GM21529 (cell line): ENCODE data around the gene CACNA1B.

Source experiments
- ATAC-seq: cut with Tn5 transposase; IDR thresholded peaks from one replicate; pipeline ENCODE4 v1.9.1; 2021; ENCODE audit not compliant: unreplicated experiment

Gene CACNA1B

GRCh38 chr9:138049779-138050471, 172.3 kb downstream of the CACNA1B start:
- ATAC-seq = no peak

GRCh38 chr9:138050472-138051330, 173.1 kb downstream of the CACNA1B start:
- ATAC-seq = no peak

- no peak for ATAC-seq
Measured at GRCh38 chr9:138051586-138052321, 174.2 kb downstream of the CACNA1B start.

- ATAC-seq = no peak
Measured at GRCh38 chr9:138052322-138052615, 174.7 kb downstream of the CACNA1B start.

GRCh38 chr9:138052635-138053320, 175.2 kb downstream of the CACNA1B start:
- ATAC-seq = no peak

- no peak for ATAC-seq
Measured at GRCh38 chr9:138053321-138053868, 175.8 kb downstream of the CACNA1B start.

- no peak for ATAC-seq
Measured at GRCh38 chr9:138053996-138054752, 176.6 kb downstream of the CACNA1B start.

GRCh38 chr9:138057726-138058125, 180.1 kb downstream of the CACNA1B start:
- no peak for ATAC-seq

- no peak for ATAC-seq
Measured at GRCh38 chr9:138058181-138058580, 180.6 kb downstream of the CACNA1B start.

- no peak for ATAC-seq
Measured at GRCh38 chr9:138059196-138059595, 181.6 kb downstream of the CACNA1B start.

- ATAC-seq = no peak
Measured at GRCh38 chr9:138060365-138060764, 182.8 kb downstream of the CACNA1B start.

GRCh38 chr9:138060881-138061280, 183.3 kb downstream of the CACNA1B start:
- ATAC-seq = no peak

- no peak for ATAC-seq
Measured at GRCh38 chr9:138061631-138062030, 184.0 kb downstream of the CACNA1B start.

GRCh38 chr9:138062196-138062595, 184.6 kb downstream of the CACNA1B start:
- ATAC-seq = no peak

GRCh38 chr9:138063033-138063432, 185.5 kb downstream of the CACNA1B start:
- no peak for ATAC-seq

GRCh38 chr9:138063785-138064184, 186.2 kb downstream of the CACNA1B start:
- ATAC-seq = no peak

GRCh38 chr9:138064547-138064946, 187.0 kb downstream of the CACNA1B start:
- no peak for ATAC-seq

- no peak for ATAC-seq
Measured at GRCh38 chr9:138065287-138065686, 187.7 kb downstream of the CACNA1B start.

GRCh38 chr9:138066049-138066448, 188.5 kb downstream of the CACNA1B start:
- no peak for ATAC-seq
